ENCODE results near the gene XCR1.

DNA sequence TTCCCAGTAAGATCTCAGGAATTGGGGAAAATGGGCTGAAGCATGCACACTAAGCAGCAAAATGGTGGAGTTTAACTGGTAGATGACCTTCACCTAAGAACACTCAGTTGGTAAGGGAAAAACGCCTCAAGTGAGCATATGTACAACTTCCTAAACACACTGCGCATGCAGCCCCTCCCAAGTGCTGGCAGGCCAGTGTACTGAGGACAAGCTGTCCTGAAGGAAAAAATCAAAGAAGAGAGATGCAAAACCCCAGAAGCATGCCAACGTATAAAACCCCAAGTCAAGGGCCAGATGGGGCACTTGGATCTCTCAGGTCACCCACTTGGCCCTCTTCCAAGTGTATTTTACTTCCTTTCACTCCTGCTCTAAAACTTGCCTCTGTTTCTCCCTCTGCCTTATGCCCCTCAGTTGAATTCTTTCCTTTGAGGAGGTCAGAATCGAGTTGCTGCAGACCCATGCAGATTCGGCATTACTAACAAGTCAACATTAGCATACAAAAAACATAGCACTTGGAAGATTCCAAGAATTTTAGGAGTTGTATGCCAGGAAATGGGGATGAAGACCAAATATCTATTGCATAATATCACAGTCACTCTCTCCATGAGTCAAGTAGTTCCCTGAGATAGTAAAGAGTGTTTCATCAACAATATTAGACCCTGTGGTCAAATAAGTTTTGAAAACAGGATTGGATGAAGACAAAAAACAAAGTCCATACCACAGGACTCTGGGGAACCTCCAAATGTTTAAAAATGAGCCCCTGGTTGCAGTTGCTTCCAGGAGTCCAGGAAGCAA, 20.8 kb downstream of the XCR1 start:
- TF ChIP-seq REST (IDR thresholded peaks at IDR 0.05; ENCODE audit: unreplicated experiment) (no peak), CTCF (conservative IDR thresholded peaks at IDR 0.05; ENCODE audit: low read depth in 2 of 2) (no peak), ZNF114 (CRISPR knock-in tag; IDR thresholded peaks at IDR 0.05) (no peak), POLR2AphosphoS5 (IDR thresholded peaks at IDR 0.05; ENCODE audit: low read depth) (no peak), EZH2 (IDR thresholded peaks at IDR 0.05; ENCODE audit: low read depth, unreplicated experiment) (no peak), EZH2phosphoT487 (IDR thresholded peaks at IDR 0.05; ENCODE audit: unreplicated experiment) (no peak), NANOG (IDR thresholded peaks at IDR 0.05; ENCODE audit: borderline replicate concordance) (no peak), CREB1 (CRISPR knock-in tag; IDR thresholded peaks at IDR 0.05; ENCODE audit: low read depth) (no peak), ZNF331 (CRISPR knock-in tag; IDR thresholded peaks at IDR 0.05; ENCODE audit: low read depth) (no peak), JUNB (IDR thresholded peaks at IDR 0.05; ENCODE audit: unreplicated experiment) (no peak), STAT1 (IDR thresholded peaks at IDR 0.05; ENCODE audit: unreplicated experiment) (no peak), ZNF462 (CRISPR knock-in tag; IDR thresholded peaks at IDR 0.05) (no peak)
- TF ChIP-seq, protein P1, sequence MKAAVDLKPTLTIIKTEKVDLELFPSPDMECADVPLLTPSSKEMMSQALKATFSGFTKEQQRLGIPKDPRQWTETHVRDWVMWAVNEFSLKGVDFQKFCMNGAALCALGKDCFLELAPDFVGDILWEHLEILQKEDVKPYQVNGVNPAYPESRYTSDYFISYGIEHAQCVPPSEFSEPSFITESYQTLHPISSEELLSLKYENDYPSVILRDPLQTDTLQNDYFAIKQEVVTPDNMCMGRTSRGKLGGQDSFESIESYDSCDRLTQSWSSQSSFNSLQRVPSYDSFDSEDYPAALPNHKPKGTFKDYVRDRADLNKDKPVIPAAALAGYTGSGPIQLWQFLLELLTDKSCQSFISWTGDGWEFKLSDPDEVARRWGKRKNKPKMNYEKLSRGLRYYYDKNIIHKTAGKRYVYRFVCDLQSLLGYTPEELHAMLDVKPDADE (IDR thresholded peaks at IDR 0.05): no peak
